Vagina (tissue), 2 donors: Measurements from ENCODE around the gene OLFML2A. TPM values are rescaled to one million over a fixed set of nuclear protein-coding genes. Genes with fewer than 3 reads are reported as not detected.
"Not testable (repeated sequence)": the region's sequence is repeated elsewhere in the genome, so short reads cannot be mapped to it uniquely, and the experiment has no call there.

Source experiments
- DNase-seq, 2 donors: peaks; one replicate each; pipeline ENCODE4 v3.0.0-alpha.2; 2017; ENCODE audit errors: extremely low spot score in 2 of 2
- H3K27ac ChIP-seq: fragments of 200-600 bp; sonication (generic); one replicate; pipeline ENCODE4 v1.5.1; 2019
- H3K27me3 ChIP-seq: fragments of 200-600 bp; sonication (generic); one replicate; pipeline ENCODE4 v1.5.1; 2019
- H3K36me3 ChIP-seq, 2 donors: fragments of 200-600 bp; sonication (generic); one replicate each; pipeline ENCODE4 v1.5.1; 2017 to 2019
- H3K4me1 ChIP-seq: fragments of 200-600 bp; sonication (generic); one replicate; pipeline ENCODE4 v1.5.1; 2019
- H3K4me3 ChIP-seq, 2 donors: fragments of 200-600 bp; sonication (generic); 1 replicate in 1 of 2; 2 replicates in 1 of 2; pipeline ENCODE4 v1.5.1; 2016 to 2019
- H3K9me3 ChIP-seq: fragments of 200-600 bp; sonication (generic); one replicate; pipeline ENCODE4 v1.5.1; 2019
- POLR2A ChIP-seq, 2 donors: fragments of 450-650 bp; IDR thresholded peaks; one replicate each; pipeline ENCODE4 v1.6.1; 2017; ENCODE audit warnings: antibody characterized with exemption in 2 of 2, mild to moderate bottlenecking in 2 of 2, moderate library complexity in 2 of 2
- POLR2AphosphoS5 ChIP-seq, 2 donors: sonication (generic); formaldehyde crosslinking; IDR thresholded peaks; one replicate each; pipeline ENCODE4 v1.9.0; 2017; ENCODE audit warnings: antibody characterized with exemption in 2 of 2, mild to moderate bottlenecking in 2 of 2, low read depth in 1 of 2; ENCODE audit not compliant: insufficient read depth in 1 of 2
- intact Hi-C: fragments of 100-400 bp; cut with DNase I; formaldehyde crosslinking; loops from one replicate; pipeline ENCODE4 v1.15.1; 2023
- total RNA-seq: library from RNA; depleted of rRNA; stranded (reverse); fragments of >200 nt; gene quantifications from one replicate; pipeline ENCODE4 v1.2.3, GENCODE V29; 2016
- TF ChIP-seq, protein P1 (sequence below), 3 experiments: fragments of 450-650 bp in 2 of 3; fragments of 200-600 bp in 1 of 3; sonication (generic) in 1 of 3; IDR thresholded peaks; one replicate each; pipeline ENCODE4 v1.5.1; 2017 to 2019; ENCODE audit warnings: antibody characterized with exemption in 3 of 3, mild to moderate bottlenecking in 2 of 3, moderate library complexity in 2 of 3

OLFML2A gene
- total RNA-seq, 1 donor from 2014 or later, result 39.3 TPM

DNA sequence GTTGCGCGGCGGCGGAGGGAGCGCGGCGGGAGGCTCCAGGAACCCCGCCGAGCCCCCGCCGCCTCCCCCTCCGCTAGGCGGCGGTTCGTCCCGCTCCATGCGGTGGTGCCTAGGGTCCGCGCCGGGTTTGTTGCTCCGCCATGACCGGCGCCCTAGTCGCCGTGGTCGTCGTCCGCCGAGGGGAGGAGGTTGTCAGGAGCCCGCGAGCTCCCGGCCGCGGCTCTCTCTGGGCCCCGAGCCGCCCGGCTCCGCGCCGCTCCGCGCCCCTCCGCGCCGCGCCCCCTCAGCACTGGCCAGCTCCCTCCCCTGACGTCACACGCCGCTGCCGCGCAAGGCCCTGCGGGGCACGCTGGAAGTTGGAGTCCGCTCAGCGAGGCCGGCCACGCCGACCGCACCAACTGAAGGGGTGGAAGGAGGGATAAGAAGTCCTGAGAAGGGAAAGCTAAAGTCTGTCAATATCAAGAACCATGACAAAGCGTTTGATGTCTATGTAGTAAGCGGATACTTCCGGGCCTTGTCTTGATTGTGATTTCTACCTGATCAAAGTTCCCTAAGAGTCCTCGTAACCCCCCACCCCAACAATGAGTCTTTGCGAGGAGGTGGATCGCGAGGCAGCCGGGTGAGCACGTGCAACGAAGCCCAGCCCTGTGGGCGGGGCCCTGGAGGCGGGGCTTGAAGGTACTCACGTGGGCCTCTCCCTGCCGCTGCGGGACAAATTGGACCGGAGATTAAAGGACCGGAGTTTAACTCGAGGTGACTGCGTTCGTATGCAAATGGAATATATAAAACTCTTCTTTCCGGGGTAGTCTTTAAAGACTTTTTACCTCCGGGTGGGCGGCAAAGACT lies 5.7 kb upstream of the OLFML2A start, which contains the start of gene NR6A1:
TSS of gene NR6A1 (minus strand) at position 291 of the 846 bp plus-strand sequence.
- no peaks in the 10 kb centered on the region for H3K9me3 ChIP-seq
- H3K36me3 ChIP-seq, result no peaks in the 10 kb centered on the region
- H3K27ac ChIP-seq, result peak within 1 kb of the TSS; percentile 73
- intact Hi-C loops, result loop anchor here (5.0 to 10.0 kb wide), 2 partner anchors 66 to 374 kb away; partner anchors contain the start of gene SCAI
- no peaks in the 10 kb centered on the region for H3K27me3 ChIP-seq
- TF ChIP-seq POLR2AphosphoS5 (IDR thresholded peaks at IDR 0.05; ENCODE audit: insufficient read depth in 1 of 2, low read depth in 1 of 2), result peak; percentile 80 to 91
- TF ChIP-seq, protein P1, sequence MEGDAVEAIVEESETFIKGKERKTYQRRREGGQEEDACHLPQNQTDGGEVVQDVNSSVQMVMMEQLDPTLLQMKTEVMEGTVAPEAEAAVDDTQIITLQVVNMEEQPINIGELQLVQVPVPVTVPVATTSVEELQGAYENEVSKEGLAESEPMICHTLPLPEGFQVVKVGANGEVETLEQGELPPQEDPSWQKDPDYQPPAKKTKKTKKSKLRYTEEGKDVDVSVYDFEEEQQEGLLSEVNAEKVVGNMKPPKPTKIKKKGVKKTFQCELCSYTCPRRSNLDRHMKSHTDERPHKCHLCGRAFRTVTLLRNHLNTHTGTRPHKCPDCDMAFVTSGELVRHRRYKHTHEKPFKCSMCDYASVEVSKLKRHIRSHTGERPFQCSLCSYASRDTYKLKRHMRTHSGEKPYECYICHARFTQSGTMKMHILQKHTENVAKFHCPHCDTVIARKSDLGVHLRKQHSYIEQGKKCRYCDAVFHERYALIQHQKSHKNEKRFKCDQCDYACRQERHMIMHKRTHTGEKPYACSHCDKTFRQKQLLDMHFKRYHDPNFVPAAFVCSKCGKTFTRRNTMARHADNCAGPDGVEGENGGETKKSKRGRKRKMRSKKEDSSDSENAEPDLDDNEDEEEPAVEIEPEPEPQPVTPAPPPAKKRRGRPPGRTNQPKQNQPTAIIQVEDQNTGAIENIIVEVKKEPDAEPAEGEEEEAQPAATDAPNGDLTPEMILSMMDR (IDR thresholded peaks at IDR 0.05), result peak in 2 of 3 experiments; percentile 8 to 24
- TF ChIP-seq POLR2A (IDR thresholded peaks at IDR 0.05), result no peak
- no peak for DNase-seq
- H3K4me1 ChIP-seq, result peaks cover 26% of the 10 kb centered on the region
- H3K4me3 ChIP-seq, result peak within 1 kb of the TSS; percentile 57 to 79

DNA sequence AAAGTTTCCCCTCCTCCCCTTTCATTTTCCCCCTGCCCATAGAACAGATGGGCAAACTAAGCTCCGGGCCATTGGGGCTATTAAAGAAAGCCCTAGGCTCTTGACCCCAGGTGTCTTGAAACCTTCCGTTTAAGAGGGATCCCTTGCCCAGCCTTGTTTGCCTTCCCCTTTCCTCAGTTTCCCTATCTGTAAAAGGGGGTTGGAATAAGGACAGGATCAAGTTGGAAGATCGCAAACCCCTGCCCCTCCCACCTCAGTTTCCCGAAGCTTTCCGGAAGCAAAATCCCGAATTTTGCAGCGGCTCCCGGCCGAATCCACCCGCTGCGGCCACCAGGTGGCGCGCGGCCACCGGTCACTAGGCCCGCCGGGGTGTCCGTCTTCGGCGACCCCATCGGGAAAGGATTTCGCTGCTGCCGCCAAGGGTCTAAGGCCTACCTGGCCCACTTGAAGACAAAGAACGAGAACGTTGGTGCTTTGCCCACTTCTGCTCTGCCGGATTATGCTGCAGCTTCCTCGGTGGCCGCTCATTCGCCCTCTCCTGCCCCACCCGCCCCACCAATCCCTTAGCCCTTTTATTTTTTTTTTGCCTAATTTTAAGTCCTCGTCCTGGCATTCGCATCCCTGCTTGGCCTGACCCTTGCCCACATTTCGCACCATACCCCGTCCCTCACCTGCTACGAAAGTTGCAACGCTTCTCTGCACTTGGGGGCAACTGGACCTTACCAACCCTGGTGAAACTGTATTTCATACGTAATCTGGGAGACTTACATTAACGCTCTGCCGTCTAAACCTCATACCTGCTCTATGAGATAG lies 4.9 kb upstream of the OLFML2A start:
- no peaks in the 10 kb centered on the region for H3K9me3 ChIP-seq
- no peak for DNase-seq
- H3K4me1 ChIP-seq, result peaks cover 32% of the 10 kb centered on the region
- H3K36me3 ChIP-seq, result no peaks in the 10 kb centered on the region
- intact Hi-C loops, result loop anchor here (2.0 to 10.0 kb wide), 3 partner anchors 65 to 373 kb away; partner anchors contain the start of genes SCAI and WDR38
- TF ChIP-seq POLR2AphosphoS5 (IDR thresholded peaks at IDR 0.05; ENCODE audit: insufficient read depth in 1 of 2, low read depth in 1 of 2) (no peak), POLR2A (IDR thresholded peaks at IDR 0.05) (no peak)
- TF ChIP-seq, protein P1 (IDR thresholded peaks at IDR 0.05), result peak; percentile 91 to 99 (median 94)
- peak overlapping the region; percentile 47 for H3K27ac ChIP-seq
- peak overlapping the region; percentile 57 to 79 for H3K4me3 ChIP-seq
- H3K27me3 ChIP-seq, result no peaks in the 10 kb centered on the region

DNA sequence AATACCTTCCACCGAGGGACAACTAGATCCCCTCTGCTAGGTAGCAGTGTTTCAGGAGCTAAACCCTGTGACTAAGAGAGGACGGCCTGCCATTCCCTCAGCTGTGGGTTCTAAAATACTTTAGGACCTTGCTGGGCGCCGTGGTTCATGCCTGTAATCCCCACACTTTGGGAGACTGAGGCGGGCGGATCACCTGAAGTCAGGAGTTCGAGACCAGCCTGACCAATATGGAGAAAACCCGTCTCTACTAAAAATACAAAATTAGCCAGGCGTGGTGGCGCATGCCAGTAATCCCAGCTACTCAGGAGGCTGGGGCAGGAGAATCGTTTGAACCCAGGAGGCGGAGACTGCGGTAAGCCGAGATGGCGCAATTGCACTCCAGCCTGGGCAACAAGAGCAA lies 4.1 kb upstream of the OLFML2A start:
- not testable (repeated sequence) for H3K36me3 ChIP-seq, H3K4me3 ChIP-seq, H3K27me3 ChIP-seq, DNase-seq, H3K27ac ChIP-seq, H3K9me3 ChIP-seq
- intact Hi-C loops, result loop anchor here (2.0 to 10.0 kb wide), 3 partner anchors 64 to 372 kb away; partner anchors contain the start of genes SCAI and WDR38
- peaks cover 39% of the 10 kb centered on the region for H3K4me1 ChIP-seq

DNA sequence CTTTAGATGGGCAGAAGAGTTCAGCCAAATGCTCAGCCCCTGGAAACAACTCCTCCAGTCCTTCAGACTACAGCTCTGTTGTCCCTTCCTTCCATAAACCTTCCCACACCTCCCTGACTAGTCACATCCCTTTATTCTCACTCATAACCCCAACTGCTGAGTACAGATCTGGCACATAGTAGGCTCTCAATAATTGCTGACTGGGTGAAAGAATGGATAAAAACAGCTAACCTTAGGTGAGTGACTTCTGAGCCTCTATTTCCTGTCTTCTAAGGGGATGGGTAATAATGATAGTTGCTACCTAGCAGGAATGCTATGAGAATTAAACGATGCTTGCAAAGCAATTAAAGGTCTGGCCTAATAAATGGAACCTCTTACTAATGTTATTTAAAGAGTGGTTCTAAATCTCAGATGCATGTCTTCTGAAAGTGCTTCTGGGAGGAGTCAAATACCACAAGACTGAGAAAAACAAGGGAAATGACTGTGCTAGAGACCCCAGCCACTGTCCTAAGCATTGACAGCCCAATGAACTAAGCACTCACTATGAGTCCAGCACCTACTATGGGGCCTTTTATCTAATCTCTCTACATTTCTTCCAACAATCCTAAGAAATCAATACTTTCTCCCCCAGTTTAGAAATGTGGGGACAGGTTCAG lies 3.3 kb upstream of the OLFML2A start:
- intact Hi-C loops, result loop anchor here (2.0 to 10.0 kb wide), 3 partner anchors 64 to 371 kb away; partner anchors contain the start of genes SCAI and WDR38
- Histone ChIP-seq H3K27me3 (no peaks in the 10 kb centered on the region), H3K36me3 (no peaks in the 10 kb centered on the region), H3K4me1 (peaks cover 47% of the 10 kb centered on the region), H3K27ac (no peak overlapping the region), H3K4me3 (no peak overlapping the region), H3K9me3 (no peaks in the 10 kb centered on the region)
- no peak for DNase-seq
- TF ChIP-seq POLR2A (IDR thresholded peaks at IDR 0.05) (no peak), POLR2AphosphoS5 (IDR thresholded peaks at IDR 0.05; ENCODE audit: insufficient read depth in 1 of 2, low read depth in 1 of 2) (no peak)
- TF ChIP-seq, protein P1 (IDR thresholded peaks at IDR 0.05), result no peak
